ENCODE measurements around the gene FABP1.

Gene FABP1

GRCh38 chr2:88087763-88088162, 40.1 kb downstream of the FABP1 start:
- Histone ChIP-seq H3K79me2 (ENCODE audit: insufficient read depth, low read length) (no peaks in the 10 kb centered on the region), H3K27ac (ENCODE audit: low read length) (no peak overlapping the region), H3K4me1 (ENCODE audit: insufficient read depth, low read length) (no peaks in the 10 kb centered on the region), H3K9ac (ENCODE audit: low read depth, low read length) (no peak overlapping the region), H3K36me3 (ENCODE audit: insufficient read depth, low read length) (no peaks in the 10 kb centered on the region), H3K4me2 (ENCODE audit: insufficient read depth, low read length) (no peak overlapping the region), H3K4me3 (ENCODE audit: low read depth in 1 of 2, low read length in 2 of 2) (no peak overlapping the region), H4K20me1 (ENCODE audit: insufficient read depth, low read length) (no peaks in the 10 kb centered on the region), H2AFZ (ENCODE audit: low read depth, low read length) (no peak overlapping the region), H3K9me3 (ENCODE audit: insufficient read depth, low read length, severe bottlenecking) (no peaks in the 10 kb centered on the region), H3K27me3 (ENCODE audit: insufficient read depth, low read length, poor library complexity) (no peaks in the 10 kb centered on the region)
- ATAC-seq (ENCODE audit: insufficient read depth, low read depth), result no peak
- DNase-seq, result no peak
- no peak for TF ChIP-seq EZH2 (IDR thresholded peaks at IDR 0.05; ENCODE audit: borderline replicate concordance, low read depth, low read length, severe bottlenecking)
- TF ChIP-seq CTCF (IDR thresholded peaks at IDR 0.05; ENCODE audit: borderline replicate concordance, extremely low read depth, low read length, poor library complexity, severe bottlenecking), result no peak

DNA sequence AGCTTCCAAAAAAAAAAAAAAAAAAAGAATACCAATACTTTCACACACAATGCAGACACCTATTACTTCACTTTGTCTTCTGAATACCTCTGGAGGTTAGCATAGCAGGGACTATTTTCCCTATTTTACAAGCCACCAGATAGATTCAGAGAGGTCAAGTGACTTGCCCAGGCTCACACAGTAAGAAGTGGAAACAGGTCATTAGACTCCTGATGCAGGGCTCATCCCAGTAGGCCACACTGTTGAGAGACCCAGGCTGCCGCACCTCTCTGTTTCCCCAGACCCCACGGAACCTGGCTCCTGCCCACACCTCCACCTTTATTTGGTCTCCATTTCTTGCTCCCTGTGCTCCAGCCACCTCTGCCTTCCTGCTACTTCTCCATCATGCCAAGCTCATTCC, 40.8 kb downstream of the FABP1 start:
- Histone ChIP-seq H3K27me3 (ENCODE audit: insufficient read depth, low read length, poor library complexity) (no peaks in the 10 kb centered on the region), H3K9ac (ENCODE audit: low read depth, low read length) (no peak overlapping the region), H3K79me2 (ENCODE audit: insufficient read depth, low read length) (no peaks in the 10 kb centered on the region), H3K4me1 (ENCODE audit: insufficient read depth, low read length) (no peaks in the 10 kb centered on the region), H3K4me2 (ENCODE audit: insufficient read depth, low read length) (no peak overlapping the region), H3K36me3 (ENCODE audit: insufficient read depth, low read length) (no peaks in the 10 kb centered on the region), H2AFZ (ENCODE audit: low read depth, low read length) (no peak overlapping the region), H4K20me1 (ENCODE audit: insufficient read depth, low read length) (no peaks in the 10 kb centered on the region), H3K9me3 (ENCODE audit: insufficient read depth, low read length, severe bottlenecking) (no peaks in the 10 kb centered on the region), H3K27ac (ENCODE audit: low read length) (no peak overlapping the region), H3K4me3 (ENCODE audit: low read depth in 1 of 2, low read length in 2 of 2) (no peak overlapping the region)
- ATAC-seq (ENCODE audit: insufficient read depth, low read depth) (no peak), DNase-seq (no peak)
- TF ChIP-seq CTCF (IDR thresholded peaks at IDR 0.05; ENCODE audit: borderline replicate concordance, extremely low read depth, low read length, poor library complexity, severe bottlenecking), result no peak
- TF ChIP-seq EZH2 (IDR thresholded peaks at IDR 0.05; ENCODE audit: borderline replicate concordance, low read depth, low read length, severe bottlenecking), result no peak

DNA sequence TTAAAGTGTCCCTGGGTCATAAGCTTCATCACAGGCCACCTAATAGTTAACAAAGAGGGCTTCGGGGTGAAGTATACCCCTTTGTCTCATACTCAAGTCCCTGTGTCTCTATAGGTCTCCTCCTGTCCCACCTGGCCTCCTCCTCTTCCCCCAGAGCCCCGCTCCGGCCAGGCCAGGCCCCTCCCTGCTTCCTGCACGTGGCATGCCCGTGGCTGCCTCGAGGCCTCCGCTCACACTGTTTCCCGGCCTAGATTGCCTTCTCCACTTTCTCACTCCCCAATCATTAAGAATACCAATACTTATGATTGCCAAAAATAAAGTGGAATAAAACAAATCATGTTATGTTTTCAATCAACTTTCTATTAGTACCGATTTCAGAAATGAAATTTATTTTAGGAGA, 41.5 kb downstream of the FABP1 start:
- Histone ChIP-seq H3K79me2 (ENCODE audit: insufficient read depth, low read length) (no peaks in the 10 kb centered on the region), H3K9me3 (ENCODE audit: insufficient read depth, low read length, severe bottlenecking) (no peaks in the 10 kb centered on the region), H3K36me3 (ENCODE audit: insufficient read depth, low read length) (no peaks in the 10 kb centered on the region), H2AFZ (ENCODE audit: low read depth, low read length) (no peak overlapping the region), H3K4me3 (ENCODE audit: low read depth in 1 of 2, low read length in 2 of 2) (no peak overlapping the region), H3K27me3 (ENCODE audit: insufficient read depth, low read length, poor library complexity) (no peaks in the 10 kb centered on the region), H3K27ac (ENCODE audit: low read length) (no peak overlapping the region), H3K9ac (ENCODE audit: low read depth, low read length) (no peak overlapping the region), H3K4me2 (ENCODE audit: insufficient read depth, low read length) (no peak overlapping the region), H3K4me1 (ENCODE audit: insufficient read depth, low read length) (no peaks in the 10 kb centered on the region), H4K20me1 (ENCODE audit: insufficient read depth, low read length) (no peaks in the 10 kb centered on the region)
- TF ChIP-seq EZH2 (IDR thresholded peaks at IDR 0.05; ENCODE audit: borderline replicate concordance, low read depth, low read length, severe bottlenecking), result no peak
- no peak for TF ChIP-seq CTCF (IDR thresholded peaks at IDR 0.05; ENCODE audit: borderline replicate concordance, extremely low read depth, low read length, poor library complexity, severe bottlenecking)
- ATAC-seq (ENCODE audit: insufficient read depth, low read depth) (no peak), DNase-seq (no peak)

DNA sequence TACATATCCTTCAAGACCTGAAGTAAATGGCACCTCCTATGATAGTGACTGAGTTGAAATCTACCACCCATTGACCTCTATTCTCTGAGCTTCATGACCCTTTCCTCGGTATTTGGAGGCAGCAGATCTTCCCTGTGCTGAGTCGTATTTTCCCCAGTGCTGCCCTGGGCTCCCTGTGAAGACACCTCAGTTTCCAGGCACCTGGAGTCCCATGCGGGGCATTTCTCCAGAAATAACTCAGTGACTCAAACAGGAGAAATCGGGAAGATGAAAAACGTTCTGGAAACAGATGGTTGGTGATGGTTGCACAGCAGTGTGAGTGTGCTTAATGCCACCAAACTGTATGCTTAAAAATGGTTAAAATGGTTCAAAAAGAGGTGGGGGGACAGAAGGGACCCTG, 42.3 kb downstream of the FABP1 start:
- no peak overlapping the region for H3K27ac ChIP-seq (ENCODE audit: low read length)
- no peaks in the 10 kb centered on the region for H4K20me1 ChIP-seq (ENCODE audit: insufficient read depth, low read length)
- ATAC-seq (ENCODE audit: insufficient read depth, low read depth) (no peak), DNase-seq (no peak)
- no peaks in the 10 kb centered on the region for H3K79me2 ChIP-seq (ENCODE audit: insufficient read depth, low read length)
- H3K27me3 ChIP-seq (ENCODE audit: insufficient read depth, low read length, poor library complexity), result no peaks in the 10 kb centered on the region
- no peak overlapping the region for H3K4me2 ChIP-seq (ENCODE audit: insufficient read depth, low read length)
- no peak overlapping the region for H2AFZ ChIP-seq (ENCODE audit: low read depth, low read length)
- H3K4me3 ChIP-seq (ENCODE audit: low read depth in 1 of 2, low read length in 2 of 2), result no peak overlapping the region
- no peaks in the 10 kb centered on the region for H3K9me3 ChIP-seq (ENCODE audit: insufficient read depth, low read length, severe bottlenecking)
- H3K36me3 ChIP-seq (ENCODE audit: insufficient read depth, low read length), result no peaks in the 10 kb centered on the region
- H3K4me1 ChIP-seq (ENCODE audit: insufficient read depth, low read length), result no peaks in the 10 kb centered on the region
- TF ChIP-seq EZH2 (IDR thresholded peaks at IDR 0.05; ENCODE audit: borderline replicate concordance, low read depth, low read length, severe bottlenecking), result no peak
- no peak for TF ChIP-seq CTCF (IDR thresholded peaks at IDR 0.05; ENCODE audit: borderline replicate concordance, extremely low read depth, low read length, poor library complexity, severe bottlenecking)
- no peak overlapping the region for H3K9ac ChIP-seq (ENCODE audit: low read depth, low read length)
